Calu3 (cell line): ENCODE results near the gene POLR2J2. TPM values are rescaled to one million over a fixed set of nuclear protein-coding genes. Genes with fewer than 3 reads are reported as not detected.
"Not testable (repeated sequence)": the region's sequence is repeated elsewhere in the genome, so short reads cannot be mapped to it uniquely, and the experiment has no call there.

Source experiments
- BruUV-seq: library from RNA; stranded (reverse); fragments of 400-500 nt; replicated peaks from 2 replicates; lab custom pipeline; 2021; lab: Mats Ljungman, UMichigan
- CTCF ChIA-PET: fragments of 300-600 bp; sonication (Branson Sonifier 250); formaldehyde crosslinking; loops from one replicate; lab custom pipeline; 2022; ENCODE audit warnings: antibody characterized with exemption; lab: Charles Lee
- DNase-seq: peaks from one replicate; pipeline ENCODE4 v3.0.0; 2022
- H3K27ac Mint-ChIP-seq: one replicate; pipeline ENCODE4 v1.8.0; 2022; ENCODE audit warnings: mixed read lengths; ENCODE audit not compliant: unreplicated experiment
- H3K27me3 Mint-ChIP-seq: one replicate; pipeline ENCODE4 v1.8.0; 2022; ENCODE audit warnings: mixed read lengths; ENCODE audit not compliant: unreplicated experiment
- H3K36me3 Mint-ChIP-seq: one replicate; pipeline ENCODE4 v1.8.0; 2022; ENCODE audit warnings: mild to moderate bottlenecking, moderate library complexity, mixed read lengths; ENCODE audit not compliant: insufficient read depth, unreplicated experiment
- H3K4me1 Mint-ChIP-seq: one replicate; pipeline ENCODE4 v1.8.0; 2022; ENCODE audit warnings: mild to moderate bottlenecking, low read depth, mixed read lengths; ENCODE audit not compliant: unreplicated experiment
- H3K4me3 Mint-ChIP-seq: one replicate; pipeline ENCODE4 v1.8.0; 2022; ENCODE audit warnings: mild to moderate bottlenecking, low read depth, moderate library complexity, mixed read lengths; ENCODE audit not compliant: unreplicated experiment
- H3K9me3 Mint-ChIP-seq: one replicate; pipeline ENCODE4 v1.8.0; 2022; ENCODE audit warnings: low read depth, mixed read lengths; ENCODE audit not compliant: unreplicated experiment
- intact Hi-C: fragments of 100-400 bp; cut with micrococcal nuclease; formaldehyde crosslinking; loops from one replicate; pipeline ENCODE4 v1.10.0; 2022; ENCODE audit not compliant: unreplicated experiment
- total RNA-seq: library from RNA; stranded (reverse); gene quantifications from 2 replicates; pipeline ENCODE4 v1.2.3, GENCODE V29; 2022

POLR2J2 gene
- total RNA-seq, 1 experiment from 2014 or later: 16.6 TPM

DNA sequence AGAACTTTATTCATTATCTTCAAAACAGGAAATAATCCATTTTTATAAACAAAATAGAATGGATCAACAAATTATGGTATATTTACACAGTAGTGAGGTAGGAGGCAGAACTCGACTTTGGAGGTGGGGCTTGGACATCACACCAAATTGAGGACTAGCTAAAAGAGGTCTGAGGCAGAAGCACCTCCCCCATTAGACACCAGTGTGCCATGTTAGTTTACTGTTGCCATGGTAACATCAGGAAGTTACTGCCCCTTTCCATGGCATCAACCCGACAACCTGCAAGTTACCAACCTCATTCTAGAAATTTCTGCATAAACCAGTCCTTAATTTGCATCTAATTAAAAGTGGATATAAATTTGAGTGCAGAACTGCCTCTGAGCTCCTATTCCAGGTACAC lies 24.5 kb upstream of the POLR2J2 start:
- H3K4me1 Mint-ChIP-seq, H3K36me3 Mint-ChIP-seq, H3K27ac Mint-ChIP-seq, DNase-seq, H3K9me3 Mint-ChIP-seq, H3K4me3 Mint-ChIP-seq, CTCF ChIA-PET, intact Hi-C loops, BruUV-seq: not testable (repeated sequence)
- peaks cover 12% of the 10 kb centered on the region for H3K27me3 Mint-ChIP-seq

DNA sequence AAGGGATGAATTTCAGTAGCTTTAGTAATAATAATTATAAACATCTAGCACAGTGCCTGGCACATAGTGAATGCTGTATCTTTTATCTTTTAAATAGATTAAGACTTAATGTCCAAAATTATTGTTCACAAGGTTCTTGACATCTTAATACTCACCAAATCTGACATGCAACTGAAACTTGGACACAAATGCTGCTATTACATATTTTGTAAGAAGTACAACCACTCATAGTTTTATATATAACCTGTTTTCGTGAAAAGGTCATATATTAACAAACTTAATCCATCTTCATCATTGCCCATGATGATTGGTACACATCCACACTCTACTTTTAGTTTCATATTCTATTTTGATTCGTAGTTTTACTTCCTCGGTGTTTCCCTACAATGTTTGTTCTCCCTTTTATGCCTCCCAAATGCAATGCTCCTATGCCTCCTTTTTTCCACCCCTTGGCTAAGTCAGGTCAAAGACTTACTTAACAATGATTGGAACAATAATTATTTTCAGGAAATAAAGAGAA lies 23.6 kb upstream of the POLR2J2 start:
- intact Hi-C loops, H3K9me3 Mint-ChIP-seq, BruUV-seq, DNase-seq, H3K4me3 Mint-ChIP-seq, H3K36me3 Mint-ChIP-seq, H3K27ac Mint-ChIP-seq, CTCF ChIA-PET, H3K4me1 Mint-ChIP-seq: not testable (repeated sequence)
- H3K27me3 Mint-ChIP-seq: peaks cover 12% of the 10 kb centered on the region

DNA sequence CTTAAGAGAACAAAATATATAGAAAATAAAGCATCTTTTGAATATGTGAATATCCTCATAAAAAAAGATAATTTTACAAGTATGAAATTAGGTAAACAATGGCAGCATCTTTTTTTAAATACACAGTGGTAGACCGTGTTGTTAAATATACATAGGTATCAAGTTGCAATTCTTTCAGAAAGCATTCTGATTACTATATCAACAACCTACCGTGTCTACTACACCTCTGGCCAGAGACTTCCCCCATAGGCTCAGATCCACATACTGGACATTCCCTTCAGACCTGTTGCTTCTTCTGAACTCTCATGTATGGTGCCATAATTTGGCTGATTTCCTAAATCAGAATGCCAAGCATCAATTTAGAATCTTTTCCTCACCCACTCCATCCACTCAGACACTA lies 22.5 kb upstream of the POLR2J2 start:
- H3K27ac Mint-ChIP-seq, H3K9me3 Mint-ChIP-seq, H3K36me3 Mint-ChIP-seq, CTCF ChIA-PET, BruUV-seq, intact Hi-C loops, DNase-seq, H3K4me3 Mint-ChIP-seq, H3K4me1 Mint-ChIP-seq: not testable (repeated sequence)
- peaks cover 12% of the 10 kb centered on the region for H3K27me3 Mint-ChIP-seq

DNA sequence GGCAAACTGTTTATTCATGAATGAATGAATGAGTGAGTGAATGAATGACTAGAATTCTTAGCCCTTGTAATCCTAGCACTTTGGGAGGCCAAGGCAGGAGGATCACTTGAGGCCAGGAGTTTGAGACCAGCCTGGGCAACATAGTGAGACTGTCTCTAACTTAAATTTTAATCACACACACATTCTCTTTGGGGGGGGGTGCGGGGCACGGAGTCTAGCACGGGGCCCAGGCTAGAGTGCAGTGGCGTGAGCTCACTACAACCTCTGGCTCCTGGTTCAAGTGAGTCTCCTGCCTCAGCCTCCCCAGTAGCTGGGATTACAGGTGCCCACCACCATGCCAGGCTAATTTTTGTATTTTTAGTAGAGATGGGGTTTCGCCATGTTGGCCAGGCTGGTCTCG lies 19.1 kb upstream of the POLR2J2 start:
- H3K9me3 Mint-ChIP-seq, H3K27ac Mint-ChIP-seq, BruUV-seq, DNase-seq, H3K36me3 Mint-ChIP-seq, H3K4me3 Mint-ChIP-seq, intact Hi-C loops, CTCF ChIA-PET, H3K4me1 Mint-ChIP-seq: not testable (repeated sequence)
- H3K27me3 Mint-ChIP-seq: peaks cover 12% of the 10 kb centered on the region

DNA sequence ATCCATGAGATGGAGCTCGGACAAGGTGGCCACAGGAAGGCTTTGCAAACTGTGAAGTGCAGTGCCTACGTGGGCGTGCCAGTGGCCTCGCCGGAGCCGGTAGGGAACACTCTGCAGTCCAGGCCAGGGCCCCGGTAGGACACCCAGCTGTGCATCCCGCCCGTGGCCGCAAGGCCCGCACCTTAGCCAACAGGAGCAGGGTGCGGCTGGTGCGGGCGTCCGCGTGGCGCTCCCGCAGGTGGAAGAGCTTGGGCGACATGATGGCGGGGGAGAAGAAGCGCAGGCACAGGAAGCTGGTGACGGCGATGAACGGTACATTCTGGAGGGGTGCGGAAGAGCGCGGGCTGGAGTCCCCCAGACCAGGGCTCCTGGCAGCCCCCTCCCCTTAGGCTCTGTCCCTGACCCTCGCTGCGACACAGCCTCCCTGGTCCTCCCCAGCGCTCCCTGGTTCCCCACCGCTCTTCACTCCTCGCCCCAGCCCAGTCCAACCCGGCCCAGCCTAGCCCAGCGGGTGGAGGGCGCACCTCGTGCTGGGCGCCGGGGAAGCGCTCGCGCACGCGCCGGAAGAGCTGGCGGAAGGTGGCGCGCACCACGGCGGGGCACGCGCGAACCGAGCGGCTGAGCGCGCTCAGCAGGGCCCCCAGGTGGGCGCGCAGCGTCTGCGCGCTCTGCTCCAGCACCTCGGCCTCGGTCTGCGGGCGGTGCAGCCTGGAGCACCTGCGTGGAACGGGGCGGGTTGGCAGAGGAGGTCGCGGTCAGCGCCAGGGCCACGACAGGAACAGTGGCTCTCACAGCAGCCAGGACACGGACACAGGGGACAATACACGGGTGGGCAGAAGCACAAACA lies 18.2 kb upstream of the POLR2J2 start:
- H3K36me3 Mint-ChIP-seq, H3K27ac Mint-ChIP-seq, DNase-seq, CTCF ChIA-PET, H3K9me3 Mint-ChIP-seq, H3K4me3 Mint-ChIP-seq, intact Hi-C loops, BruUV-seq, H3K27me3 Mint-ChIP-seq, H3K4me1 Mint-ChIP-seq: not testable (repeated sequence)

DNA sequence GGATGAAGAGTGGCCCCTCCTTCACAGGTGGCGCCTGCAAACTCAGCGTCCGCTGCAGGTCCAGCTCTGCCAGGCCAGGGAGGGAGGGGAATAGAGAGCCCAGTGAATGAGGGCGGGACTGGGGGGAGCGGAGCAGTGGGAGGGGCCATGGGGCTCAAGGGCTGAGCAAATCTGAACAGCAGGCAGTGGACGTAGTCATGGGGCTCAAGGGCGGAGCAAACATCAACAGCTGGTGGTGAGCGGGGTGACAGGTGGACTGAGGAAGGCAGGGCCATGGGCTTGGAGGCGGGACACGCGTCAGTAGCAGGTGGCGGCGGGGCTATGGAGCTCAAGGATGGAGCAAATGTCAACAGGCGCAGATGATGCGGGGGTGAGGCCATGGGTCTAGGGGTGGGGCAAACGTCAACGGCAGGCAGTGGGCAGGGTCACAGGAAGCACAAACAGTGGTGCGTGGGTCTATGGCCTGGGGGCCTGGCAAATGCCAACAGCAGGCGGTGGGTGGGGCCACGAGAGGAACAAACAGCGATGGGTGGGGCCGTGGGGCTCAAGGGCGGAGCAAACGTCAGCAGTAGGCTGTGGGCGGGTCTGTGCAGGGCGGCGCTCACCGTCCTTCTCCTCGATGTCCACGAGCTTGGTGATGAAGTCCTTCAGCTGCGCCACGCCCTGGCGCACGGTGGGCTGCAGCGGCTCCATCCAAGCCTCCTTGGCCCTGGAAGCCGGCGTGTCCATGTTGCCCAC lies 17.0 kb upstream of the POLR2J2 start:
- H3K4me3 Mint-ChIP-seq, H3K27ac Mint-ChIP-seq, CTCF ChIA-PET, H3K27me3 Mint-ChIP-seq, DNase-seq, BruUV-seq, H3K4me1 Mint-ChIP-seq, H3K9me3 Mint-ChIP-seq, intact Hi-C loops, H3K36me3 Mint-ChIP-seq: not testable (repeated sequence)

DNA sequence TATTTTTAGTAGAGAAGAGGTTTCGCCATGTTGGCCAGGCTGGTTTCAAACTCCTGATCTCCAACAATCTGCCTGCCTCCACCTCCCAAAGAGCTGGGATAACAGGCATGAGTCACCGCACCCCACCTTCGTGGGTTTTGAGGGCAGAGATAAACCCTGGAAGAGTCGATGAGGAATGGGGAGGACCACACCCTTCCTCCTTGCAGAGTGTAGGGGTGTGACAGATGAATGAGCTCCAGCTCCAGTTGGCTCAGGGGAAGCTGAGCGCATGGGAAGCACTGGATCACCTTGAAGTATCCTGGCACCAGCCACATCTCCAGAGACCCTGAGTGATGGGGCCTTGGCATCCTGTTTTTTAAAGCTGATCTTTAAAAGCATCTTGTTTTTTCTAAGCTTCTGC lies 11.1 kb upstream of the POLR2J2 start:
- H3K4me1 Mint-ChIP-seq, DNase-seq, H3K36me3 Mint-ChIP-seq, CTCF ChIA-PET, H3K27me3 Mint-ChIP-seq, H3K27ac Mint-ChIP-seq, H3K9me3 Mint-ChIP-seq, H3K4me3 Mint-ChIP-seq, BruUV-seq, intact Hi-C loops: not testable (repeated sequence)

DNA sequence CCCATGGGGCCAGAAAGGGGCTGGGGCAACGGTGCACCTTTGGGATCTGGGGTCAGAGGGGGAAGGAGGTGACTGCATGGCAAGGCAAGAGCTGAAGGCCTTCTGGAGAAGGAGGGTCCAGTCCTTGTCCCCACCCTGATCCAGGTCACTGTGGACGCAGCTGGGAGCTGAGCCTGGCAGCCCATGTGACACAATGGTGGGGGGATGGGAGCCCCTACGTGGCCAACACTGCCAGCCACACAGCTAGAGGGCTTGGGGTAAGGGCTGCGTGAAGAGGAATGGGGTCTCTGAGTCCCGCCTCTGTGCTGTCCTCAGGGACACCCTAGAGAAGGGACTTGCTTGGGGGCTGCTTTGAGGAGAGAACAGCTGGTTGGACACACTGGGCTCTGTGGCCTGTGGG lies 9.3 kb upstream of the POLR2J2 start:
- intact Hi-C loops, H3K9me3 Mint-ChIP-seq, BruUV-seq, H3K36me3 Mint-ChIP-seq, H3K27me3 Mint-ChIP-seq, DNase-seq, H3K4me3 Mint-ChIP-seq, H3K27ac Mint-ChIP-seq, H3K4me1 Mint-ChIP-seq, CTCF ChIA-PET: not testable (repeated sequence)

DNA sequence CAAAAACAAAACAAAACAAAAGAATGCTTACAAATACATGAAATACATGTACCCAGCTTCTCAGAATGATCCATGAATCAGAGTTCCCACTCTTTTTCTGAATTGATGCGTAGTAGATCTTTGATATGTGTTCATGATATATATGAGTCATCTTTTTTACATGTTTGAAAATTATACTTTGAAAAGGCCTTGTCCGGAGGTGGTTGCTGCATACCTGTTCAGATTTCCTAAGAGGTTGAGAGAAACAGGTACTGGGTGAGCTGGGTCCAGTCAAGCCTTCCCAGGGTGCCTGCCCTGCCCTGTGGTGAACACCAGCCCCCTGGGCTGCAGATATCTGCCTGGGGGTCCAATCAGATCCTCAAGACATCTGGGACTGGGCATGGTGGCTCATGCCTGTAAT lies 4.1 kb upstream of the POLR2J2 start:
- DNase-seq, CTCF ChIA-PET, H3K4me1 Mint-ChIP-seq, H3K27ac Mint-ChIP-seq, BruUV-seq, H3K27me3 Mint-ChIP-seq, intact Hi-C loops, H3K36me3 Mint-ChIP-seq, H3K4me3 Mint-ChIP-seq, H3K9me3 Mint-ChIP-seq: not testable (repeated sequence)
